IMR-90 (cell line): Measurements from ENCODE around the gene CFAP90.

Source experiments
- BHLHE40 ChIP-seq: fragments of 150-350 bp; IDR thresholded peaks from 2 replicates; pipeline ENCODE4 v1.6.1; 2016; ENCODE audit warnings: mild to moderate bottlenecking, low read depth, low read length
- CHD1 ChIP-seq: IDR thresholded peaks from 2 replicates; pipeline ENCODE4 v1.6.1; 2012; ENCODE audit warnings: low read depth, low read length, improper control_type of control experiment
- MAFK ChIP-seq: IDR thresholded peaks from 2 replicates; pipeline ENCODE4 v1.6.1; 2012; ENCODE audit warnings: low read depth, low read length, improper control_type of control experiment
- POLR2A ChIP-seq: IDR thresholded peaks from 2 replicates; pipeline ENCODE4 v1.6.1; 2012; ENCODE audit warnings: mild to moderate bottlenecking, low read depth, low read length
- RAD21 ChIP-seq: IDR thresholded peaks from 2 replicates; pipeline ENCODE4 v1.6.1; 2012; ENCODE audit warnings: low read length, improper control_type of control experiment
- RFX5 ChIP-seq: IDR thresholded peaks from 2 replicates; pipeline ENCODE4 v1.8.0; 2012; ENCODE audit warnings: low read depth, mild to moderate bottlenecking, low read length, moderate library complexity
- TF ChIP-seq, protein P1 (sequence below): conservative IDR thresholded peaks from 2 replicates; pipeline ENCODE4 v1.5.1; 2012; ENCODE audit warnings: mild to moderate bottlenecking, low read depth, low read length, improper control_type of control experiment
- TF ChIP-seq, protein P2 (sequence below): fragments of 150-350 bp; IDR thresholded peaks from 2 replicates; pipeline ENCODE4 v1.6.1; 2017; ENCODE audit warnings: mild to moderate bottlenecking, antibody characterized with exemption, low read length, low read depth

DNA sequence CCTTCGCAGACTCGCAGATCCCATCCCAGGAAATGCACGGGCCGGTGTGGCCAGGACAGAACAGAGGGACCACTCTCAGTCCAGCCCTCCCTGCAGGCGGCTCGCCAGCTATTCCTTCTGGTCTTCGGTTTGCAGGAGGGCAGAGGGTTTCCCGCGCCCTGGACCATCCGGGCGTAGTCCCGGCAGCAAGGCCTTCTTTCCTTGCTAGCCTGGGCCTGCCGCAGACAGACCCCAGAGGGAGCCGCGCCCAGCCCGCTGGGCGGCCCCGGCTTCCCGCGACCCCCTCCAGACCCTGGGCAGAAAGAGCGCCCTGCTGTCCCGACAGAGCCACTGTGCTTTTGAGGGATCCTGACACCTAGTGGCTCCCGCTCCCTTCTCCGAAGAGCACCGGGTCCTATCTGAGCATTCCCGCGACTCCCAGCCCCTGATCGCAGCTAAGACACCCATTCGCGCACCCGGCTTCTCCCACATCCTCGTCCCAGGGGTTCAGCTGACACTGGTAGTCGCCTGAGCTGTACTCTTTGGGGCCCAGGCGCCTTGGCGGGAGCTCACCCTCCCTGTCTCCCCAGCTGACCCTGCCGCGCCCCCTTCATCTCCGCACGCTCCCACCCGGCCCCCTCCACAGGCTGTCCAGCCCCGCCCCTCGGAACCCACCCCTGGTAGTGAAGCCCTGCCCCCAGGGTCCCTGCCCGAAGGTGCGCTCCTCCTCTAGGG lies 1.1 kb downstream of the CFAP90 start:
- no peak for TF ChIP-seq POLR2A
- no peak for TF ChIP-seq RFX5
- TF ChIP-seq, protein P1, sequence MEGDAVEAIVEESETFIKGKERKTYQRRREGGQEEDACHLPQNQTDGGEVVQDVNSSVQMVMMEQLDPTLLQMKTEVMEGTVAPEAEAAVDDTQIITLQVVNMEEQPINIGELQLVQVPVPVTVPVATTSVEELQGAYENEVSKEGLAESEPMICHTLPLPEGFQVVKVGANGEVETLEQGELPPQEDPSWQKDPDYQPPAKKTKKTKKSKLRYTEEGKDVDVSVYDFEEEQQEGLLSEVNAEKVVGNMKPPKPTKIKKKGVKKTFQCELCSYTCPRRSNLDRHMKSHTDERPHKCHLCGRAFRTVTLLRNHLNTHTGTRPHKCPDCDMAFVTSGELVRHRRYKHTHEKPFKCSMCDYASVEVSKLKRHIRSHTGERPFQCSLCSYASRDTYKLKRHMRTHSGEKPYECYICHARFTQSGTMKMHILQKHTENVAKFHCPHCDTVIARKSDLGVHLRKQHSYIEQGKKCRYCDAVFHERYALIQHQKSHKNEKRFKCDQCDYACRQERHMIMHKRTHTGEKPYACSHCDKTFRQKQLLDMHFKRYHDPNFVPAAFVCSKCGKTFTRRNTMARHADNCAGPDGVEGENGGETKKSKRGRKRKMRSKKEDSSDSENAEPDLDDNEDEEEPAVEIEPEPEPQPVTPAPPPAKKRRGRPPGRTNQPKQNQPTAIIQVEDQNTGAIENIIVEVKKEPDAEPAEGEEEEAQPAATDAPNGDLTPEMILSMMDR = no peak
- TF ChIP-seq, protein P2, sequence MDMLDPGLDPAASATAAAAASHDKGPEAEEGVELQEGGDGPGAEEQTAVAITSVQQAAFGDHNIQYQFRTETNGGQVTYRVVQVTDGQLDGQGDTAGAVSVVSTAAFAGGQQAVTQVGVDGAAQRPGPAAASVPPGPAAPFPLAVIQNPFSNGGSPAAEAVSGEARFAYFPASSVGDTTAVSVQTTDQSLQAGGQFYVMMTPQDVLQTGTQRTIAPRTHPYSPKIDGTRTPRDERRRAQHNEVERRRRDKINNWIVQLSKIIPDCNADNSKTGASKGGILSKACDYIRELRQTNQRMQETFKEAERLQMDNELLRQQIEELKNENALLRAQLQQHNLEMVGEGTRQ = no peak
- TF ChIP-seq RAD21 = no peak
- no peak for TF ChIP-seq MAFK
- no peak for TF ChIP-seq CHD1
- TF ChIP-seq BHLHE40 = no peak
